GM18909 (cell line): ENCODE measurements around the gene ZMYND8.
"Not testable (repeated sequence)": the region's sequence is repeated elsewhere in the genome, so short reads cannot be mapped to it uniquely, and the experiment has no call there.

Experiments used
- ATAC-seq: cut with Tn5 transposase; IDR thresholded peaks from one replicate; pipeline ENCODE4 v1.9.1; 2021; ENCODE audit warnings: mild to moderate bottlenecking; ENCODE audit not compliant: unreplicated experiment, poor library complexity

ZMYND8 gene

DNA sequence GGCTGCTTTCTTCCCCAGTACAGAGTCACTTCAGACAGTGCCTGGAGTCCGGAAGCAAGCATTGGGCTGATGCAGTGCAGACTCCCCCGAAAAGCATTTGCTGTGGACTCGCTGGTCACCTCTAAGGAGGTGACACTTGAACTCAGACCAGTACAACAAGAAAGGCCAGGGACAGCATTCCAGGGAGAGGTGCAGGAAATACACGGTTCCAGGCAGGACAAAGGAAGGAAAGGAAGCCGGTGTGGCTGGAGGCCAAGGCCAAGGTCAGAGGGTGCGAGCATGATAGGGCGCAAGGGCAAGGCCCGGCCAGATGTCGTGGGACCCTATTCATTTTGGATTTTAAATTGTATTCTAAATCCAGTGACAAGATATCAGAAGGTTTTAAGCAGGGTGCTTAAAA is 160.9 kb downstream of the ZMYND8 start:
- ATAC-seq, result no peak

DNA sequence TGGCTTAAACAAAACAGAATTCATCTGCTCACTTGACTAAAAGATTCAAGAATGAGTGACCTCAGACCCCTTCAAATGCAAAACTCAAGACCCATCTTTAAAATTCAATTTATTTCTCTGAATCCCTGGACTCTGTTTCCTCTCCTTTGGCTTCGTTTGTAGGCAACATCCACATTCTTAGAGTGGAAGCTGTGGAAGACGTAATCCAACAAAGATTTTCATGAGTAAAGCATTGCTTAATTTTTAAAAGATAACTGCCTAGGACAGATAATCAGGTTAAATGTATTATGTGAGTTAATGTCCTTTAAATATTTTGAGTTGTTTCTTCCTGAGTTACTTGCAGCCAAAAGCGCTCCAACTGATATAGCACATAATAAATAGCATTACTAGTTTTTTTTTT is 164.5 kb downstream of the ZMYND8 start:
- ATAC-seq, result no peak

DNA sequence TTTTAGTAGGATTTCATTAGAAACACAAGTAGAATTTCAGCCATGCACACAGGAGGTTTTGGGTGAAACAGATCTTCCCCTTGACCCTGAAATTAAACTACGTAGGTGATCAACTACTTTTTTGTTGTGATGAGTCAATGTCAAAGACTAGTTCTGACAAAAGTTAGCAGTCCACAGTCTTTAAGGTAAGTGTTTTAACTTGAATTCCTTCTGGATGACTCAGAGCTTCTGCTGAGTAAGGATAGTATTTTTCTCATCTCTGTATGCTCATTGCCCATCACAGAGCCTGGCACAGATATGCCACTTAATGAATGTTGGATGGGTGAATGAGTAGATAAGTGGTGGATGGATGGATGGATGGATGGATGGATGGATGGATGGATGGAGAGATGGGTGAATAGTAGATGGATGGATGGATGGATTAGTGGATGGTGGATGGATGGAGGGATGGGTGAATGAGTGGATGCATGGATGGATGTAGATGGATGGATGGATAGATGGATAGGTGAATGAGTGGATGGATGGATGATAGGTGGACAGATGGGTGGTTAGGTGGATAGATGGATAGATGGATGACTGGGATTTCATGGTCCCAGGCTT is 165.3 kb downstream of the ZMYND8 start:
- no peak for ATAC-seq

DNA sequence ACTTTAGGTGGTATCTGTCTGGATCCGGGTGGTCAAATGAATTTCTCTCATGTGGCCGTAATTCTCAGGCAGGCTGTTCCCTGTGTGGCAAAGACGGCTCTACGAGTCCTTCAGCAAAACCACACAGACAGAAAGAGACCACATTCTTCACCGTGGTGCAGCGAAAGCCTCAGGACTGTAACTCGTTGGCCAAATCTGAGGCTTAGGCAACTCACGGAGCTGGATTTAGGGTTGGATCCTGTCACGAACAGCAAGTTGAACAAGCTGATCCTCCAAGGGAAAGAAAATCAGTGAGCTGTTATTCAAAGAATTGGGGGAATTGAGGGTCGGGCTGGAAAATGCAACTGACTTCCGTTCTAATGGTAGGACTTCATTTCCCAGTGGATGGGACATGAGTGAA is 167.4 kb downstream of the ZMYND8 start:
- ATAC-seq, result no peak

DNA sequence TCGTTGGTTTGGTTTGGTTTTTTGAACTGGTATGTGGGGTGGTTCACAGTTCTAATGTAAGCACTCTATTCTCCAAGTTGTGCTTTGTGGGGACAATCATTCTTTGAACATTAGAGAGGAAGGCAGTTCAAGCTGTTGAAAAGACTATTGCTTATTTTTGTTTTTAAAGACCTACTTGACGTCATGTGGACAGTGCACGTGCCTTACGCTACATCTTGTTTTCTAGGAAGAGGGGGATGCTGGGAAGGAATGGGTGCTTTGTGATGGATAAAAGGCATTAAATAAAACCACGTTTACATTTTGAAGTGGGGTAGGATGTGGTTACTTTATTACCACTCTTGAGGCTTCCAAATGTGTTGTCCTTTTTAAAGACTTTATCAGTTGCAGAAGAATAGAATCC is 168.0 kb downstream of the ZMYND8 start:
- no peak for ATAC-seq

DNA sequence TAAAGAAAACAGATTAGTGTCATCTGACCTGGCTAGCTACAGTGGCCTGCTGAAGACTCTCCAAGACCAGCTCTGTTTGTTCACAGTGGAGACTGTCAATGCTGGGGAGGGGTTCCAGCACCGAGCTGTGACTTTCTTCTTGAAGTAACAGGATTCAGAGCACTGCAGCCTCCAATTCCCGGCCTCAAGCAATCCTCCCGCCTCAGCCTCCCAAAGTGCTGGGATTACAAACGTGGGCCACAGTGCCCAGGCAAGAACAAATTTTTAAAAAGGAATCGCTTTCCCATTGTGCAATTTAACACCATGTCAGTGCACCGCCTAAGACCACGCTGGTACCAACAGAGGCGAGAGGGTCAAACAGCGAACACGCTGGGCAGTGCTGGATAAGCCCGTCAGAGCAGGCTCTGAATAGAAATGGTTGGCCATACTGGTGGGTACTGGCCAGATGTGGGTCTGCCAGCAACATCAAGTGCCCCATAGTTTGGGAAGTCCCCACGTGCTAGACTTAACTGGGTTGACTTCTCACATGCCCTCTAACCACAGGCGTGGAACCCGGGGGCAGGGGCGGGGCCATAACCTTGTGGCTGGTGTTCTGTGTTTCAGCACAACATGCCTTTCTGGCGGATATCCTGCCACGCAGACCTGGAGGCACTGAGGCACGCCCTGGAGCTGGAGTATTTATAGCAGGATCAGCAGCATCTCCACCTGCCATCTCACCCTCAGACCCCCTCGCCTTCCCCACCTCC is 168.9 kb downstream of the ZMYND8 start:
- ATAC-seq, result no peak

DNA sequence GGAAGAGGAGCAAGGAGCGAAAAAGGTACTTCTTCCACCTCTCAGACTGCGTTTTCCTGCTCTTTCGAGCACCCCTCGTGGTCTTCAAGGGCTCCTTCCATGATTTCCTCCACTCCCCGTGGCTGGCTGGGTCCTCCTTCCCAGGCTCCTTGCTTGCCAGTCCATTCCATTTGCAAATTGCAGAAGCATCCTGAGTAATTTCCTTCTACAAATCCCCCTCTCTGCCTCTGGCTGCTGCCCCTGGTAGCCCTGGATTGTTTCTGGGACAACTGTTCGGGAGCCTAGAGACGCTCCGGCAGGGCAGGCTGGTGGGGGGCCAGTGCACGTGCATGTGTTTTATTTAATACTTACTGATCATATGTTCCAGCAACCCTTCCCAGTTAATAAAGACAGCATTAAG is 173.1 kb downstream of the ZMYND8 start:
- ATAC-seq, result no peak

DNA sequence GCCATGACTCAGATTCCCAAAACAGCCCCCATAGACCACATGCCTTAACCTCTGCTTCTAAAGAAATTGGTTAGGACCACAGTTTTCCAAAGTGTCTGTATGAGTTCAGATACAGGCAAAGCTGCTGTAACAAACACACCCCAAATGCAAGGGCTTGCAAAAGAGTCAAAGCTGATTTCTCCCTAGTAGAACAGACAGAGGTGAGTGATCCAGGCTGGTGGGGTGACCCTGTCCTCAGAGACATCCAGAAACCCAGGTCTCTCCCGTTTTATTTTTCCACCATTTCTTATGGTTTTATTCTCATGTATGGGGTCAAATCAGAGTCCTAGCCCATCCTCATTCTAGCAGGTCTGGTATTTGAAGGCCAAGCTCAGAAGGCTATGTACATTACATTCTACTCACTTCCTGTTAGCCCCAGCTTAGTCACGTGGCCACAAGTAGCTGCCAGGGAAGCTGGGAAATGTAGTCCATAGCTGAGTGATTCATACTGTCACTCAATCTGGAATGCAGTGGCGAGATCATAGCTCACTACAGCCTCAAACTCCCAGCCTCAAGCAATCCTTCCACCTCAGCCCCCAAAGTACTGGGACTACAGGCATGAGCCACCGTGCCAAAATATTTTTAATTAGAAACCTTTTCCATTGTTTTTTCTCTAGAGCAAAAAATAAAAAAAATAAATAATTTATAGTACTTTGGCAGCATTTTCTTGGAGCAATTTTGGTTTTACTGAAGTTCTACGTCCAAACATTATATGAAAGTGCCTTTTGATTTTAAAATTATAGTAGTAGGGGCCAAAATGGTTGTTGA is 175.2 kb downstream of the ZMYND8 start:
- no peak for ATAC-seq

DNA sequence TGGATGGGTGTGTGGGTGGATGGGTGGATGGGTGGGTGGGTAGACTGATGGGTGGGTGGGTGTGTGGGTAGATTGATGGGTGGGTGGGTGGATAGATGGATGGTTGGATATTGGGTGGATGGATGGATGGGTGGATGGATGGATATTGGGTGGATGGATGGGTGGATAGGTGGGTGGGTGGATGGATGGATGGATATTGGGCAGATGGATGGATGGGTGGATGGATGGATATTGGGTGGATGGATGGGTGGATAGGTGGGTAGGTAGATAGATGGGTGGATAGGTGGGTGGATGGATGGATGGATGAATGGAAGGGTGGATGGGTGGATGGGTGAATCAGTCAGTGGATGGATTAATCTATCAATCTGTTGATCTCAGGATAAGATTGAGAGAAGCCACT is 177.2 kb downstream of the ZMYND8 start:
- ATAC-seq, result no peak

DNA sequence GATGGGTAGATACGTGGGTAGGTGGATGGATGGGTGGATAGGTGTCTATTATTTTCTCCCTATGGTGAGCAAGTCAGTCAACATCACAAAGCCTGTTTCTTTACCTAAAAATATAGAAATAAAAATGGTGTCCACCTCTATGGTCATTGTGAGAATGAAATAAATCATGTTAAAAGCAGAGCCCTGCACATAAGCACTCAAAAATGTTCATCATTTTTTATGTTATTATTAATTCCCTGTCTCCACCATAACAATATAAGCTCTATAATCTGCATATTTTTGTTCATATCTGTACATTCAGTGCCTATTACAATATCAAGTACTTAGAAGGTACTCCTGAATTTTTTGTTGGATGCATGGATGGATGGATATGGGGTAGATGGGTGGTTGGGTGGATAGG is 177.6 kb downstream of the ZMYND8 start:
- no peak for ATAC-seq

DNA sequence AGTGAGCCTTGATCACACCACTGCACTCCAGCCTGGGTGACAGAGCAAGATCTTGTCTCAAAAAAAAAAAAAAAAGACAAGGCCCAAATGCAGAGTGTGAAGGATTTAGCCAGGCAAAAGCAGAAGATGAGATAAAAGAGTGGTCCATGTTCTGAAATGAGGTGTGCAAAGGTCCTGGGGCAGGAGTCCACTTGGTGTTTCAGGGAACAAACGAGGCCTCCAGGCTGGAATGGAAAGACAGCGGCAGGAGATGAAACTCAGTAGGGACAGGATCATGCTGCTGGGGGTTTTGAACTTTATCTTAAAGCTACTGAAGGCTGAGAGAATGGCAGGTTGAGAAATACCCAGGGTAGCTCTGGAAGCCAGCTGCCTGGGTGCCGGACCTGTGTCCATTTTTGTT is 178.2 kb downstream of the ZMYND8 start:
- no peak for ATAC-seq

DNA sequence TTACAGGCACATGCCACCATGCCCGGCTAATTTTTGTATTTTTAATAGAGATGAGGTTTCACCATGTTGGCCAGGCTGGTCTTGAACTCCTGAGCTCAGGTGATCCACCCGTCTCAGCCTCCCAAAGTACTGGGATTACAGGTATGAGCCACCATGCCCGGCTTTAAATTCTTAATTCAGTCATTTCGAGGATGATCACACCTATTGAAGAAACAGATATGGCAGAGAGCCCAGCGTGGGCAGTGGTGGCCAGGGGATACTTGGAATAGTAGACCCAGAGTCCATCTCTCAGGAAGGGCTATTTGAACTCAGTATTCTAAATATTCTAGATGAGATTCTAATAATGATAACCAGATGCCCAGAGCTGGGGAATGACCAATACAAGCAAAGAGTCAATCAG is 180.3 kb downstream of the ZMYND8 start:
- not testable (repeated sequence) for ATAC-seq

DNA sequence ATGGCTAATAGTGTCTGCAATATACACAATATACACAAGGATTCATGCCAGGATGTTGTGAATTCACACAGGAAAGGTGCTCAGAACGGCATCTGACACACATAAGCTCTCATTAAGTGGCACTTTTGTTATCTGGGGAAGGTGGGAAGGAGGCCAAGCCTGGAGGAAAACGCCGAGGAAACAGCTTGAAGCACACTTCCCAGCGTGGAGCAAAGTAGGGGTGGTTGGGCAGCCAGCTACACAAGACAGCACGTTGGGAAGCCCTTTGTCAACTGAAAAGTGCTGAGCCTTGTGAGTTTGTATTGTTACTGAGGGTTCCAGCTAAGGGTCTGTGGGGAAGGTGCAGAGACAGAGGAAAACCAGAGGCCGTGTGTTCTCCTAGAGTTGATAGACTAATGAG is 181.0 kb downstream of the ZMYND8 start:
- ATAC-seq, result no peak

DNA sequence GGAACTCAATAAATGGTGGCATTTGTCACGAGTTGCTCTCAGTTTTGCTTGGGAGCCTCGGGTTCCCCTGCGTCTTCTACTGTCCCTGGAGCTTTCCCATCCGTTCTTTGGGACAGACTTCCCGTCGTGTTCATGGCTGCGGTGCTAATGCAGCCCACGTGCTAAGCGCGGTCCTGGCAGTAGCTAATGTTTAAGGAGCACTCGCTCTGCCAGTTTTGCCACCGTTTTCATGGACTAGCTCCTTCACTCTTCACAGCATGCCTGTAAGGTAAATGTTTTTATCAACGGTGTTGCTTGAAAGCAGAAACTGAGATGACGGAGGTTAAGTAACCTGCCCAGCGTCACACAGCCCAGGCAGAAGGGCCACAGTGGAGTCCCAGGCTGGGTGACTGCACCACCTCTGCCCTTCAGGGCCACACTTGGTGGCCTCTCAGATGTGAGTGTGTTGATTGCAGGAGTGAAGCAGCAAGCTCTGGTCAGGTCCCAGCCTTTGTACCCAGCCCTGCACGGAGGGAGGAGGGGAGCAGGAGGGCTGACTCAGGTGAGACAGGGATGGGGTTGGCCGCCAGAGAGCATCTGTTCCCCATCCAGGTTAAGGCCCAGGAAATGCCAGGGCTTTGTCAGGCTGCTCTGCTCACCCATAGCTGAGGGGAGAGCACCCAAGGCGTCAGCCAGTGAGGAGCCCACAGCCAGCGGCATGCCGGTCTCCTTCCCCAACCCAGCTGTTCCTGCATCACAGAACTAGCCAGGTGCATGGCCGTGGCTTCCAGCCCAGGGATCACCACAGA is 181.8 kb downstream of the ZMYND8 start:
- ATAC-seq, result no peak

DNA sequence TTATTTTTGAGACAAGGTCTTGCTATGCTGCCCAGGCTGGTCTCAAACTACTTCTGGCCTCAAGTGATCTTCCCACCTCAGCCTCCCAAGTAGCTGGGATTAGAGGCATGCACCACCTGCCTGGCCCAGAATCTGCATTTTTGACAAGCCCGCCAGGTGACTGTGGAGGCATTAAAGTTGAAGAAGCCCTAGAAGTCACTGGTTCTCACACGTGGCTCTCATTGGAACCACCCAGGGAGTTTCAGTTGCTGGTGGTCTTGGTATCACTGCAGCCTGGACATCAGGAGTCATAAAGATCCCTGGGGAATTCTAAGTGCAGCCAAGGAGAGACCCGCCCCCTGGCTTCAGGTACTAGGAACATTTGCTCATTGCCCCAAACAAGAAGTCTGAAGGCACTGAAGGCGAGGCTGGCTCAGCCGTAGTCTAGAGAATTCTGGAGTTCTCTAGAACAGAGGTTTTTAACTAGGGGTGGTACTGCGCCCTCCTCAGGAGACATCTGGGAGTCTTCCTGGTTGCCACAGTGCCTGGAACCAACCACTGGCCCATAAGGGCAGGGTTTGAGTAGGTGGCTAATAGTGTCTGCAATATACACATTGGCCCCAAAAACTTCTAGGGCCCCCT is 182.8 kb downstream of the ZMYND8 start:
- no peak for ATAC-seq

DNA sequence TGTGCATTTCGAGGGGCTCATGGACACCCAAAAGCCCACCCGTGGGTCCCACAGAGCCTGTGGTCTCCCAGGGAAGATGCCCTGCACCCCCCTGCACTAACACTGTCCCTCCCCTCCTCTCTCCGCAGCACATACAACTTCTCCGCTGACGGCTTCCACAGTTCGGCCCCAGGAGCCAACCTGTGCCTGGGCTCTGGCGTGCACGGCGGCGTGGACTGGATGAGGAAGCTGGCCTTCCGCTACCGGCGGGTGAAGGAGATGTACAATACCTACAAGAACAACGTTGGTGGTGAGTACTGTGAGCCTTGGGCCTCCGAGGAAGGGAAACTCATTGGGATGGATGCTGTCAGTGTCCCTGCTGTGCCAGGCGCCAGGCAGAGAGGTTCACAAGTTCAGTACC is 183.9 kb downstream of the ZMYND8 start:
- ATAC-seq, result no peak

DNA sequence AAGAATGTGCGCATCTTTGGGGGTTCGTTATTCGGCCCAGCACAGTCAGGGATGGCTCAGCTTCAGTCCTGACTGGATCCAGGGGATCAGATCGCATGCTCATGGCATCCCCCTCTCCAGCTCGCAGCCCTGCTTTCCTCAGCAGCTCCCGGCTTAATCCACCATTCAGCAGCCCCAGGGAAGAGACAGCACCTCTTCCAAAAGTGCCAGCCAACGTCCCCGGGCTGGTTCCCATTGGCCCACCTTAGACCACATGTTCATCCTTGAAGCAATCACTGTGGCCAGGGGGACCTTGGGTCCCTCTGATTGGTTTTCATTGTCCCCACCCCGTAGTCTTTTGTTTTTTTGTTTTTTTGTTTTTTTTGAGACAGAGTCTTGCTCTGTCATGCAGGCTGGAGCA is 188.7 kb downstream of the ZMYND8 start:
- no peak for ATAC-seq

DNA sequence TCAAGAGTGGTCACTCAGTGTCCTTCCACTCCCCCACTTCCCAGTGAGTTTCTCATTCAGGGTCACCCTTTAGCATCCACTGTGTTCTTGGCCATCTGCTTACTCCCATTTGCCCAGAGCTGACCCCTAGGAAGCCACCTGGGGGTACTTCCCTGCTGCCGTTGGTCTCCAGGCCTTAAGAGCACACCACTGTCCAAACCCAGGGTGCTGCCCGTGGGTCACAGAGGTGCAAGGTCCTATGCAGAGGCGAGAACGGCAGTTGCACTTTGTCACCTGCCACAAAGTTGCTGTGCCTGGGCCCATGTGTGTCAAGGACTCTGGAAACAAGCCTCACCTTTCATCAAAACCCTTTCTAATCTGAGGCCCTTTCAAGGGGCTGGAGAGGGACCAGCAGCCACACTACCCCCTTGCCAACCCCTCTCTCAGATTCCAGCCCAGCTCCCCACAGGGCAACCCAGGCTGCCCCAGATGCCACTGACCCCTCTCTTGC is 191.1 kb downstream of the ZMYND8 start:
- no peak for ATAC-seq

DNA sequence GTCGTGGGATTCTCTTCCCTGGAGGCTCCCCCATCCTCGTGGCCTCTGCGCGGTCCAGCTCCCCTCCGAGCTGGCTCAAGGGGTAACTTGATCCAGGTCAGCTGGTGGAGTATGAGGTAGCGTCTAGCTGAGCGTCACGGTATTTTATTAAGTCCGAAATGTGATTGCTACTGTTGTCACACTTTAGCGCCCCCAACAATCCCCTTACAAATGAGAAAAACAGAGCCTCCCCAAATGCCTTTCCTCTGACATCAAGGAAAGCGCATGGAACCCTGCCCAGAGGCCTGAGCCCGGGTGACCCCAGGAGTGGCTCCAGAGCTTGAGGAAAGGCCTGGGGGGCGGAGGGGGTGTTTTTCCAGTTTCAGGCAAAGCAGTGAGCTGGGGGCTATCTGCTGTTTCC is 192.4 kb downstream of the ZMYND8 start:
- no peak for ATAC-seq

DNA sequence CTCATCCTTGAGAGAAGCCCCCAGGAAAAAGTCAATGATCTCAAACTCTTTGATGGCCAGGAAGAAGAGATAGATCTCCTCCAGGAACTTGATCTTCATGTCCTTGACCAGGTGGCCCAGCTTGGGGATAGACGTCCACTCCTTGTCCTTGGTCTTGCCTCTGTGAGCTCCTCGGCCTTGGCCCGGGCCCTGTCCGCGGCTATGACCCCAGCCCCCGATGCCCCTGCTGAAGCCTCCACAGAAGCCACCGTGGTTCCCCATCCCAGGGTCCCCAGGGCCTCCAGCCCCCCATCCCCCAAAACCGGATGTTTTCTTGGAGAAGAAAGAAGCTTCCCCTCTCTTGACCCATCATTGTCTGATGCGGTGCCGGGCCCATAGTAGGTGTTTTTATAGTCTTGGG is 195.1 kb downstream of the ZMYND8 start:
- ATAC-seq, result no peak
